WI38 (cell line): ENCODE measurements around the gene NBPF6.
"Not testable (repeated sequence)": the region's sequence is repeated elsewhere in the genome, so short reads cannot be mapped to it uniquely, and the experiment has no call there.

ENCODE experiments used
- H3K4me3 ChIP-seq: 2 replicates; pipeline ENCODE4 v1.5.1; 2011; ENCODE audit warnings: low read depth, mild to moderate bottlenecking, control low read depth, low read length
- TF ChIP-seq, protein P1 (sequence below): IDR thresholded peaks from 2 replicates; pipeline ENCODE4 v1.5.1; 2012; ENCODE audit warnings: low read depth, mild to moderate bottlenecking, control low read depth, low read length

The NBPF6 gene

DNA sequence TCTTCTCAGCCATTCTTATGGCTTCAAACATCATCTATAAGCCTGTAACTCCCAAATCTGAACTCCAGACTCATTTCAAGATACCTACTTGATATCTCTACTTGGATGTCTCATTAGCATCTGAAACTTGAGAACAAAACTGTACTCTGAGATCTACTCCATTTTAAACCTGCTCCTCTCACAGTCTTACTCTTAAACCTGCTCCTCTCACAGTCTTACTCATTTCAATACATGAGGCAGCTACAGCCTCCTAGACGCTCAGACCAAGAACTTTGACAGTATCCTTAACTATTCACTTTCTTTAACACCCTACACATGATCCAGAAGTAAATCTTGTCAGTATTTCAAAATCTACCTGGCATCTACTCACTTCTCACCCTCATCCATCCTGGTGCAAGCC, 54.3 kb downstream of the NBPF6 start:
- TF ChIP-seq, protein P1, sequence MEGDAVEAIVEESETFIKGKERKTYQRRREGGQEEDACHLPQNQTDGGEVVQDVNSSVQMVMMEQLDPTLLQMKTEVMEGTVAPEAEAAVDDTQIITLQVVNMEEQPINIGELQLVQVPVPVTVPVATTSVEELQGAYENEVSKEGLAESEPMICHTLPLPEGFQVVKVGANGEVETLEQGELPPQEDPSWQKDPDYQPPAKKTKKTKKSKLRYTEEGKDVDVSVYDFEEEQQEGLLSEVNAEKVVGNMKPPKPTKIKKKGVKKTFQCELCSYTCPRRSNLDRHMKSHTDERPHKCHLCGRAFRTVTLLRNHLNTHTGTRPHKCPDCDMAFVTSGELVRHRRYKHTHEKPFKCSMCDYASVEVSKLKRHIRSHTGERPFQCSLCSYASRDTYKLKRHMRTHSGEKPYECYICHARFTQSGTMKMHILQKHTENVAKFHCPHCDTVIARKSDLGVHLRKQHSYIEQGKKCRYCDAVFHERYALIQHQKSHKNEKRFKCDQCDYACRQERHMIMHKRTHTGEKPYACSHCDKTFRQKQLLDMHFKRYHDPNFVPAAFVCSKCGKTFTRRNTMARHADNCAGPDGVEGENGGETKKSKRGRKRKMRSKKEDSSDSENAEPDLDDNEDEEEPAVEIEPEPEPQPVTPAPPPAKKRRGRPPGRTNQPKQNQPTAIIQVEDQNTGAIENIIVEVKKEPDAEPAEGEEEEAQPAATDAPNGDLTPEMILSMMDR = no peak
- H3K4me3 ChIP-seq = no peak overlapping the region

DNA sequence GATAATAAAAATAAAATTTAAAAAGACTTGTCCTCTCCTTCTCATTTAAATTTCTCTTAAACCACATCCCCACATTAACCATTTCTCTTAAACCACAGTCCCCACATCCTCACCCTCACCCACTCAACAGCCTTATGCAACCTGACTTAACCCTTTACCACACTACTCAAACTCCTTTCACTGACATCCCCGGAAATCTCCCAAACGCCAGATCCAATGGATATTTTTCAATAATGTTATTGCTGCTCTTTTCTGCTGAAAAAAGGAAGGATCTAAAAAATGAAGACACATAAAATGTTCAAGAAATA, 55.6 kb downstream of the NBPF6 start:
- H3K4me3 ChIP-seq = no peak overlapping the region
- TF ChIP-seq, protein P1 = no peak

DNA sequence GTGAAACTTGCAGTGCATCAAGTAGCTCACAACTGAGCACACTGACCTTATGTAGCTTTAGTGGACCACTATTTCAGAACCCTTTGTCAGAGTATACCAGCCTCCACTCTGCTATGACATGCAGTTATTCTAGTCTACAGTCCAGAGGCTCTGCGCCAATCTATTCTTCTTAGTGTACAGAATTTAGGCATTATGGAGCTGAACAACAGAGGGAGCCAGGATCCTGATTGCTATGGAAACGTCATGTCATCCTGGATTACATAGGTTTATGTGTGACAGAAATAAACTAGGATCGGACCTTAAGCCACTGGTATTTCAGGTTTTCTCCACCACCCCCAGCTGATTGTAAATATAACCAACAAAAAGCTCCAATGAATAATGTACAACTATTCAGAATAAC, 61.6 kb downstream of the NBPF6 start:
- H3K4me3 ChIP-seq = no peak overlapping the region
- TF ChIP-seq, protein P1 = no peak

DNA sequence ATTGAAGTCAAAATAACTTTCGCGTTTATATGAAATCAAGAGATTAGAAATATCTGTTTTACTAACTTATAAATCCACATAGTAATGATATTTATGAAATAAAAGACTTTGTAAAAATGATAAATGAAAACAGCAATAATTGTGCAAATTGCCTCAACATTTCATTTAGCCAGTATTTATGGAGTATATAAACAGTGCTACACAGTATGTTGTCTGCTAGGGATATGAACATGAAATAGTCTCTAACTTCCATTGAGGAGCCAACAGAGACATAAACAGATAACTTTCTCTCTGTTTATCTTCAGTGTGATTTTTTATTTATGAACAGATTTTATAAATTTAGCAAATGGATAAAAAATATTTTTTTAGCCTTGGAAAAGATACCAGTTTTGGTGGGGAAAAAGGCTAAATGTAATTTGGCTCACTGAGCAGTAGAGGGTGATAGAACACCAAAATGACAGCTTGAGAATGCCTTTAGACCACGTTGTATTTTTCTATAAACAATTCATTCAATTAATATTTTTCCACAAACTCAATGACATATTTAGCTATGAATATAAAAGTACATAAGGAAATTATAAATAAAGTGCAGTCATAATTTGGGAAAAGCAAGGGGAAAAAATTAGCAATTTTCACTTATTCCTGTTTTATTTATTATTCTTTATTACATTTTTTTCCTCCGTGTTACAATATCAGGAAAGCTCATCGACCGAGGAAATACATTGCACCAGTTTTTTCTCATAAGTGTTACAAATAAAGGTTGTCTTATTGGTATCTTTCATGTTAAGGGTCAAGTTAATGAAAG, 62.3 kb downstream of the NBPF6 start:
- H3K4me3 ChIP-seq = no peak overlapping the region
- TF ChIP-seq, protein P1 = peak; percentile 57; the same call in 1 of the 2 replicates

DNA sequence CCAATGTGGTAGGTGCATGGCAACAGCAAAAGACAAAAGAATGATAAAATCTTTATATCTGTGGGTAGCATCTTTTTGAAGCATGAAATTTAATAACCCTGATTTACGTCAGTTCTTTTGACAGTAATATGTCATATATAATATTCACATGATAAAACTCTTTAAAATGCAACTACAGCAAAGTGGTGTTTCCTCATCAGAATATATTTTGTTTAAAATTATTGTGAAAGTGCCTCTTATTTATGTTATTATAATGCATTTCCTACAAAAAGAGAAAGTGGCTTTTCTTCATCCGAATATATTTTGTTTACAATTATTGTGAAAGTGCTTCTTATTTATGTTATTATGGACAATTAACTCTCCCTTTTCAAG, 62.9 kb downstream of the NBPF6 start:
- H3K4me3 ChIP-seq = no peak overlapping the region
- TF ChIP-seq, protein P1 = no peak

DNA sequence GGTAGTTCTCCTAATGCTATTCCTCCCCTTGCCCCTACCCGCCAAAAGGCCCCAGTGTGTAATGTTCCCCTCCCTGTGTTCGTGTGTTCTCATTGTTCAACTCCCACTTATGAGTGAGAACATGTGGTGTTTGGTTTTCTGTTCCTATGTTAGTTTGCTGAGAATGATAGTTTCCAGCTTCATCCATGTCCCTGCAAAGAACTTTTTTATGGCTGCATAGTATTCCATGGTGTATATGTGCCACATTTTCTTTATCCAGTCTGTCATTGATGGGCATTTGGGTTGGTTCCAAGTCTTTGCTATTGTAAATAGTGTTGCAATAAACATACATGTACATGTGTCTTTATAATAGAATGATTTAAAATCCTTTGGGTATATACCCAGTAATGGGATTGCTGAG, 63.8 kb downstream of the NBPF6 start:
- H3K4me3 ChIP-seq = not testable (repeated sequence)

DNA sequence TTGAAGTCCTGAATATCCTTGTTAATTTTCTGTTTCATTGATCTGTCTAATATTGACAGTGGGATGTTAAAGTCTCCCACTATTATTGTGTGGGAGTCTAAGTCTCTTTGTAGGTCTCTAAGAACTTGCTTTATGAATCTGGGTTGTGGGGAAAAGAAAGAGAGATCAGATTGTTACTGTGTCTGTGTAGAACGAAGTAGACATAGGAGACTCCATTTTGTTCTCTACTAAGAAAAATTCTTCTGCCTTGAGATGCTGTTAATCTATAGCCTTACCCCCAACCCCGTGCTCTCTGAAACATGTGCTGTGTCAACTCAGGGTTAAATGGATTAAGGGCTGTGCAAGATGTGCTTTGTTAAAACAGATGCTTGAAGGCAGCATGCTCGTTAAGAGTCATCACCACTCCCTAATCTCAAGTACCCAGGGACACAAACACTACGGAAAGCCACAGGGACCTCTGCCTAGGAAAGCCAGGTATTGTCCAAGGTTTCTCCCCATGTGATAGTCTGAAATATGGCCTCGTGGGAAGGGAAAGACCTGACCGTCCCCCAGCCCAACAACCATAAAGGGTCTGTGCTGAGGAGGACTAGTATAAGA, 67.3 kb downstream of the NBPF6 start:
- H3K4me3 ChIP-seq = not testable (repeated sequence)
